Thyroid gland (tissue), 4 donors: ENCODE results near the gene MTSS2. TPM values are rescaled to one million over a fixed set of nuclear protein-coding genes. Genes with fewer than 3 reads are reported as not detected.

ENCODE experiments used
- DNase-seq, 2 donors: peaks; one replicate each; pipeline ENCODE4 v3.0.0-alpha.2; 2019
- H3K27ac ChIP-seq, 3 donors: fragments of 200-600 bp; sonication (generic); 1 replicate in 2 of 3; 2 replicates in 1 of 3; pipeline ENCODE4 v1.5.1; 2016 to 2019; ENCODE audit warnings: mild to moderate bottlenecking in 1 of 3, moderate library complexity in 1 of 3
- H3K27me3 ChIP-seq: fragments of 200-600 bp; sonication (generic); one replicate; pipeline ENCODE4 v1.5.1; 2019
- H3K36me3 ChIP-seq, 2 donors: fragments of 200-600 bp; sonication (generic); one replicate each; pipeline ENCODE4 v1.5.1; 2016 to 2019
- H3K4me1 ChIP-seq, 2 donors: fragments of 200-600 bp; sonication (generic); one replicate each; pipeline ENCODE4 v1.5.1; 2017 to 2019
- H3K4me3 ChIP-seq, 3 donors: fragments of 200-600 bp; sonication (generic); replicated peaks in 1 of 3; 1 replicate in 2 of 3; 2 replicates in 1 of 3; pipeline ENCODE4 v1.5.1; 2016; ENCODE audit warnings: mild to moderate bottlenecking in 1 of 3
- H3K9me3 ChIP-seq: fragments of 200-600 bp; sonication (generic); one replicate; pipeline ENCODE4 v1.5.1; 2017
- CTCF ChIP-seq, 6 experiments: fragments of 200-600 bp in 3 of 6; fragments of 450-650 bp in 3 of 6; sonication (generic) in 3 of 6; IDR thresholded peaks; one replicate each; pipeline ENCODE4 v1.5.1; 2016 to 2019; ENCODE audit warnings: antibody characterized with exemption in 6 of 6, mild to moderate bottlenecking in 2 of 6, inconsistent platforms in 1 of 6, moderate library complexity in 1 of 6
- POLR2A ChIP-seq, 2 donors: fragments of 450-650 bp; IDR thresholded peaks; one replicate each; pipeline ENCODE4 v1.6.1; 2017; ENCODE audit warnings: antibody characterized with exemption in 2 of 2, mild to moderate bottlenecking in 2 of 2, moderate library complexity in 1 of 2
- WGBS, 2 donors: methylation state at CpG; one replicate each; pipeline ENCODE4 v1.1.5; 2017; 5-methylcytosine and 5-hydroxymethylcytosine counted together
- intact Hi-C: fragments of 100-400 bp; cut with DNase I; formaldehyde crosslinking; loops from one replicate; pipeline ENCODE4 v1.15.1; 2023
- total RNA-seq, 4 donors: library from RNA; depleted of rRNA; stranded (reverse); fragments of >200 nt; gene quantifications; one replicate each; pipeline ENCODE4 v1.2.3, GENCODE V29; 2016

Gene MTSS2
- total RNA-seq, 4 donors from 2014 or later = 11.3 to 39.8 (median 26.7) TPM

GRCh38 chr16:70659953-70660671 lies 25.7 kb downstream of the MTSS2 start:
- peaks cover 21 to 22% of the 10 kb centered on the region in 2 donors for H3K36me3 ChIP-seq
- intact Hi-C loops = loop anchor here (10.0 kb wide), 1 partner anchor 265 kb away; no protein-coding TSS in a partner anchor
- no peak overlapping the region for H3K27ac ChIP-seq
- H3K4me3 ChIP-seq = no peak overlapping the region
- WGBS, 2 donors = 78 to 81% methylated on average over 7 to 15 of the region's 16 CpGs
- no peaks in the 10 kb centered on the region for H3K27me3 ChIP-seq
- no peak for DNase-seq
- H3K9me3 ChIP-seq = no peaks in the 10 kb centered on the region
- no peaks in the 10 kb centered on the region for H3K4me1 ChIP-seq
- no peak for TF ChIP-seq POLR2A (IDR thresholded peaks at IDR 0.05)
- no peak for TF ChIP-seq CTCF (IDR thresholded peaks at IDR 0.05)

- WGBS, 2 donors = 89 to 97% methylated on average over 7 to 8 of the region's 12 CpGs
- Histone ChIP-seq H3K4me3 (no peak overlapping the region), H3K27me3 (no peaks in the 10 kb centered on the region), H3K27ac (no peak overlapping the region), H3K4me1 (no peaks in the 10 kb centered on the region), H3K9me3 (no peaks in the 10 kb centered on the region), H3K36me3 (peaks cover 15 to 16% of the 10 kb centered on the region in 2 donors)
- intact Hi-C loops = loop anchor here (10.0 kb wide), 1 partner anchor 265 kb away; no protein-coding TSS in a partner anchor
- no peak for DNase-seq
- TF ChIP-seq POLR2A (IDR thresholded peaks at IDR 0.05) (no peak), CTCF (IDR thresholded peaks at IDR 0.05) (no peak)
Measured at GRCh38 chr16:70659546-70659945, 26.3 kb downstream of the MTSS2 start.

- TF ChIP-seq POLR2A (IDR thresholded peaks at IDR 0.05) = no peak
- no peak for TF ChIP-seq CTCF (IDR thresholded peaks at IDR 0.05)
- peaks cover 9 to 10% of the 10 kb centered on the region in 2 donors for H3K36me3 ChIP-seq
- no peak overlapping the region for H3K27ac ChIP-seq
- H3K4me3 ChIP-seq = no peak overlapping the region
- no peaks in the 10 kb centered on the region for H3K9me3 ChIP-seq
- H3K27me3 ChIP-seq = no peaks in the 10 kb centered on the region
- DNase-seq = no peak
- intact Hi-C loops = loop anchor here (10.0 kb wide), 1 partner anchor 264 kb away; no protein-coding TSS in a partner anchor
- 89 to 94% methylated on average over 4 to 5 of the region's 5 CpGs for WGBS, 2 donors
- H3K4me1 ChIP-seq = peaks cover 2 to 3% of the 10 kb centered on the region in 2 donors
Measured at GRCh38 chr16:70658921-70659320, 26.9 kb downstream of the MTSS2 start.

GRCh38 chr16:70657956-70658355 lies 27.9 kb downstream of the MTSS2 start:
- Histone ChIP-seq H3K4me1 (peaks cover 3 to 10% of the 10 kb centered on the region in 2 donors), H3K4me3 (no peak overlapping the region), H3K27ac (no peak overlapping the region), H3K27me3 (no peaks in the 10 kb centered on the region), H3K9me3 (no peaks in the 10 kb centered on the region), H3K36me3 (peaks cover 0 to under 1% of the 10 kb centered on the region in 2 donors)
- 88 to 91% methylated on average over 7 of the region's 7 CpGs for WGBS, 2 donors
- no peak for DNase-seq
- no peak for TF ChIP-seq CTCF (IDR thresholded peaks at IDR 0.05)
- intact Hi-C loops = loop anchor here (10.0 kb wide), 1 partner anchor 263 kb away; no protein-coding TSS in a partner anchor

- H3K4me3 ChIP-seq = no peak overlapping the region
- H3K9me3 ChIP-seq = no peaks in the 10 kb centered on the region
- TF ChIP-seq CTCF (IDR thresholded peaks at IDR 0.05) (no peak), POLR2A (IDR thresholded peaks at IDR 0.05) (no peak)
- no peaks in the 10 kb centered on the region for H3K27me3 ChIP-seq
- DNase-seq = no peak
- H3K4me1 ChIP-seq = peaks cover 3 to 10% of the 10 kb centered on the region in 2 donors
- no peak overlapping the region for H3K27ac ChIP-seq
- intact Hi-C loops = loop anchor here (10.0 kb wide), 1 partner anchor 262 kb away; no protein-coding TSS in a partner anchor
- H3K36me3 ChIP-seq = no peaks in the 10 kb centered on the region
- 72 to 79% methylated on average over 12 to 18 of the region's 22 CpGs for WGBS, 2 donors
Measured at GRCh38 chr16:70656712-70657263, 29.1 kb downstream of the MTSS2 start.
